PFSK-1 (cell line): ENCODE data around the gene ATG9B.

ENCODE experiments used
- FOXP2 ChIP-seq: optimal IDR thresholded peaks from 2 replicates; pipeline ENCODE3; 2011; ENCODE audit warnings: borderline replicate concordance, control low read depth, inconsistent platforms; ENCODE audit not compliant: insufficient read depth; ENCODE audit errors: extremely low read length, extremely low read depth
- POLR2AphosphoS5 ChIP-seq: IDR thresholded peaks from 2 replicates; pipeline ENCODE4 v1.6.1; 2012; ENCODE audit warnings: low read depth, mild to moderate bottlenecking, control low read depth, low read length, moderate library complexity
- REST ChIP-seq, 2 experiments: IDR thresholded peaks; 2 replicates each; pipeline versions ENCODE4 v1.6.1 to v1.8.0; 2011 to 2012; ENCODE audit warnings: low read depth in 2 of 2, low read length in 2 of 2, control low read depth in 1 of 2, inconsistent platforms in 1 of 2, mild to moderate bottlenecking in 1 of 2, moderate library complexity in 1 of 2; ENCODE audit not compliant: insufficient read depth in 1 of 2
- SIN3A ChIP-seq: IDR thresholded peaks from 2 replicates; pipeline ENCODE4 v1.6.1; 2012; ENCODE audit warnings: mild to moderate bottlenecking, low read length, moderate library complexity, borderline replicate concordance; ENCODE audit not compliant: insufficient read depth
- TAF1 ChIP-seq: IDR thresholded peaks from 2 replicates; pipeline ENCODE4 v1.6.1; 2012; ENCODE audit warnings: low read length, control low read depth, borderline replicate concordance; ENCODE audit not compliant: insufficient read depth

The ATG9B gene

GRCh38 chr7:151007469-151007898, 16.8 kb downstream of the ATG9B start:
- TF ChIP-seq FOXP2 (no peak), REST (IDR thresholded peaks at IDR 0.05; ENCODE audit: insufficient read depth in 1 of 2, low read depth in 2 of 2, low read length in 2 of 2) (no peak), TAF1 (no peak), POLR2AphosphoS5 (no peak)

DNA sequence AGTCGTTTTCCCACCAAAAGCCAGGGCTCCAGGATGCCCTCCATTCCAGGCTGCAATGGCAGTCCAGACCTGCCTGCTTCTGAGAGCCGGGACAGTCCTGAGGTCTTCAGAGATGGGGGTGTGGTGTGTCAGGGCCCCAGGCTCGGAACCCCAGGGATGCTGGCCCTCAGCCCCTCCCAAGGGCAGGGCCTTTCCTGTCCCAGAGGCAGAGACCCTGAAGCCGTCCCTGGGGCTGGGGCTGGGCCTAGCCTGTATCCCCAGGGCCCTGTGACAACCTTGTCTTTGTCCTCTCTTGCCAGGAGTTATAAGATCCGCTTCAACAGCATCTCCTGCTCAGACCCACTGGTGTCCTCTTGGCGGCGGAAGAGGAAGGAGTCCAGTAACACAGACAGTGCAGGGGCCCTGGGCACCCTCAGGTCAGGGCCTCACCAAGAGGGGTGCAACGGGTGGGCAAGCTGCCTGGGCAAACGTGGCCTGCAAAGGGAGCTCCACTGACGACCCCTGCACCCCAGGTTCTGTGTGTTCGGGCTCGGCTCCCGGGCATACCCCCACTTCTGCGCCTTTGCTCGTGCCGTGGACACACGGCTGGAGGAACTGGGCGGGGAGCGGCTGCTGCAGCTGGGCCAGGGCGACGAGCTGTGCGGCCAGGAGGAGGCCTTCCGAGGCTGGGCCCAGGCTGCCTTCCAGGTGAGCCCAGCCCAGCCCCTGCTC, 17.5 kb downstream of the ATG9B start:
- TF ChIP-seq REST (IDR thresholded peaks at IDR 0.05; ENCODE audit: insufficient read depth in 1 of 2, low read depth in 2 of 2, low read length in 2 of 2) (no peak), FOXP2 (no peak), TAF1 (no peak), SIN3A (no peak), POLR2AphosphoS5 (no peak)

GRCh38 chr7:151005566-151005965, 18.7 kb downstream of the ATG9B start:
- TF ChIP-seq FOXP2: no peak

GRCh38 chr7:151003572-151003971, 20.7 kb downstream of the ATG9B start:
- TF ChIP-seq REST (IDR thresholded peaks at IDR 0.05; ENCODE audit: insufficient read depth in 1 of 2, low read depth in 2 of 2, low read length in 2 of 2) (no peak), FOXP2 (no peak), POLR2AphosphoS5 (no peak), SIN3A (no peak), TAF1 (no peak)

DNA sequence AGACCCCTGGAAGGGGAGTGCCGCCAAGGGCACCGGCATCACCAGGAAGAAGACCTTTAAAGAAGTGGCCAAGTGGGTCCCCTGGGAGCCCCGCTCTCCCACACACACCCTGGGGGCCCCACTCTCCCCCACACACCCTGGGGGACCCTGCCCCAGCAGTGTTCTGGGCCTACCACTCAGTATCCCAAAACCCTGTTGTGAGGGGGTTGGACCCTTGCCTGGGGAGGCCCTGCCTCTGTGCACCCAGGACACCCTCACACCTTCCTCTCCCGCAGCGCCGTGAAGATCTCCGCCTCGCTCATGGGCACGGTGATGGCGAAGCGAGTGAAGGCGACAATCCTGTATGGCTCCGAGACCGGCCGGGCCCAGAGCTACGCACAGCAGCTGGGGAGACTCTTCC, 22.7 kb downstream of the ATG9B start:
- TF ChIP-seq TAF1 (no peak), REST (IDR thresholded peaks at IDR 0.05; ENCODE audit: insufficient read depth in 1 of 2, low read depth in 2 of 2, low read length in 2 of 2) (no peak), SIN3A (no peak), FOXP2 (no peak), POLR2AphosphoS5 (no peak)
